Esophagus squamous epithelium (tissue), 5 donors: ENCODE data around the gene FAM120AOS. TPM values are rescaled to one million over a fixed set of nuclear protein-coding genes. Genes with fewer than 3 reads are reported as not detected.

Experiments
- DNase-seq: peaks from one replicate; lab custom pipeline; 2025; lab: John Stamatoyannopoulos, UW
- H3K27ac ChIP-seq, 4 donors: fragments of 200-600 bp; sonication (generic); one replicate each; pipeline ENCODE4 v1.5.1; 2016 to 2019; ENCODE audit warnings: mild to moderate bottlenecking in 1 of 4
- H3K27me3 ChIP-seq, 4 donors: fragments of 200-600 bp; sonication (generic); 1 replicate in 3 of 4; 2 replicates in 1 of 4; pipeline versions ENCODE4 v1.5.1 to v1.6.0; 2017 to 2021; ENCODE audit warnings: antibody characterized with exemption in 1 of 4
- H3K36me3 ChIP-seq, 3 donors: fragments of 200-600 bp; sonication (generic); one replicate each; pipeline ENCODE4 v1.5.1; 2016 to 2019
- H3K4me1 ChIP-seq, 3 donors: fragments of 200-600 bp; sonication (generic); one replicate each; pipeline ENCODE4 v1.5.1; 2017 to 2019
- H3K4me3 ChIP-seq, 4 donors: fragments of 200-600 bp; sonication (generic); 1 replicate in 3 of 4; 2 replicates in 1 of 4; pipeline ENCODE4 v1.5.1; 2016 to 2019; ENCODE audit warnings: mild to moderate bottlenecking in 2 of 4, moderate library complexity in 1 of 4
- H3K9me3 ChIP-seq, 3 donors: fragments of 200-600 bp; sonication (generic); one replicate each; pipeline ENCODE4 v1.5.1; 2016 to 2019
- CTCF ChIP-seq, 6 experiments: fragments of 450-650 bp in 4 of 6; fragments of 200-600 bp in 2 of 6; sonication (generic) in 2 of 6; IDR thresholded peaks; one replicate each; pipeline ENCODE4 v1.5.1; 2016 to 2019; ENCODE audit warnings: antibody characterized with exemption in 6 of 6, mild to moderate bottlenecking in 4 of 6, moderate library complexity in 4 of 6
- POLR2A ChIP-seq, 4 donors: fragments of 450-650 bp; IDR thresholded peaks; one replicate each; pipeline ENCODE4 v1.6.1; 2017; ENCODE audit warnings: antibody characterized with exemption in 4 of 4, mild to moderate bottlenecking in 4 of 4, moderate library complexity in 3 of 4
- WGBS, 2 donors: methylation state at CpG; one replicate each; pipeline ENCODE4 v1.1.5; 2018; 5-methylcytosine and 5-hydroxymethylcytosine counted together
- intact Hi-C: fragments of 100-400 bp; cut with DNase I; formaldehyde crosslinking; loops from one replicate; pipeline ENCODE4 v1.15.0; 2022
- total RNA-seq, 4 donors: library from RNA; depleted of rRNA; stranded (reverse); fragments of >200 nt; gene quantifications; one replicate each; pipeline ENCODE4 v1.1.0, GENCODE V29; 2016
- donor health status: DM: yes; HTN: yes; CAD: no.

FAM120AOS gene
- total RNA-seq, 4 donors from 2014 or later: 18.0 to 33.6 (median 24.4) TPM

GRCh38 chr9:93417538-93417937 is 35.8 kb downstream of the FAM120AOS start:
- intact Hi-C loops: no loop called here
- WGBS, 2 donors: 95 to 100% methylated on average over 1 of the region's 1 CpG

DNA sequence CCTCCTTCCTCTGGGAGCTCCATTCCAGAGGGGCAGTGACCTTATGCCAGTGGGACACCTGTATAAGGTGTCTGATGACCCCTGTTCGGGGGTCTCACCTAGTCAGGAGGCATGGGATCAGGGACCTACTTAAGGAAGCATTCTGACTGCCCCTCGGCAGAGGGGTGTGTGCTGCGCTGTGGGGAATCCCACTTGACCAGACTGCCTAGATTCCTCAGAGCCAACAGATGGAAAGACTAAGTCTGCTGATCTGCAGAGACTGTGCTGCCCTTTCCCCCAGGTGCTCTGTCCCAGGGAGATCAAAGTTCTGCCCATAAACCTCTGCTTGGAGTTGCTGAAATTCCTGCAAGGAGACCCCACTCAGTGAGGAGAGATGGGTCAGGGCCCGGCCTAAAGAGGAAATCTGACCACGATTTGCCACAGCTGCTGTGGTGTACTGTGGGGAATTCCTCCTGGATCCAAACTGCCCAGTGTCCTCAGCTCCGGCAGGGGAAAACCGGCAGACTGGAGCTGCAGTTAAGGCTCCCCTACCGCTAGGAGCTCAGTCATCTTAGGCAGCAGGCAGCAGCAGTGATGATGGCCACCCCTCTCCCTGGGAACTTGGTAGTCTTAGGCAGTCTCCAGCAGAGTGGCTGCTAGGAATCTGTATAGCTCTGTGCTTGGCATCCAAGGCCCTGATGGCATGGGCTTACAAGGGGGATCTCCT is 36.7 kb downstream of the FAM120AOS start:
- DNase-seq: no peak
- no peaks in the 10 kb centered on the region for H3K36me3 ChIP-seq
- TF ChIP-seq CTCF (IDR thresholded peaks at IDR 0.05): no peak
- TF ChIP-seq POLR2A (IDR thresholded peaks at IDR 0.05): no peak
- no peak overlapping the region for H3K27ac ChIP-seq
- H3K4me3 ChIP-seq: no peak overlapping the region
- WGBS, 2 donors: 100% methylated on average over 1 of the region's 8 CpGs; no CpG with 5 or more reads in 1 of the 2 donors
- intact Hi-C loops: no loop called here
- peaks cover 0 to 29% (median 22%) of the 10 kb centered on the region in 3 donors for H3K9me3 ChIP-seq
- H3K27me3 ChIP-seq: peaks cover 0 to 10% (median 0%) of the 10 kb centered on the region in 4 donors
- no peaks in the 10 kb centered on the region for H3K4me1 ChIP-seq

More at GRCh38 chr9:93417538-93417937, 35.8 kb downstream of the FAM120AOS start:
- Histone ChIP-seq H3K27me3 (peaks cover 0 to 10% (median 0%) of the 10 kb centered on the region in 4 donors), H3K4me1 (no peaks in the 10 kb centered on the region), H3K36me3 (no peaks in the 10 kb centered on the region), H3K4me3 (no peak overlapping the region), H3K27ac (no peak overlapping the region), H3K9me3 (peaks cover 0 to 29% (median 22%) of the 10 kb centered on the region in 3 donors)
- no peak for DNase-seq
- TF ChIP-seq POLR2A (IDR thresholded peaks at IDR 0.05) (no peak), CTCF (IDR thresholded peaks at IDR 0.05) (no peak)

DNA sequence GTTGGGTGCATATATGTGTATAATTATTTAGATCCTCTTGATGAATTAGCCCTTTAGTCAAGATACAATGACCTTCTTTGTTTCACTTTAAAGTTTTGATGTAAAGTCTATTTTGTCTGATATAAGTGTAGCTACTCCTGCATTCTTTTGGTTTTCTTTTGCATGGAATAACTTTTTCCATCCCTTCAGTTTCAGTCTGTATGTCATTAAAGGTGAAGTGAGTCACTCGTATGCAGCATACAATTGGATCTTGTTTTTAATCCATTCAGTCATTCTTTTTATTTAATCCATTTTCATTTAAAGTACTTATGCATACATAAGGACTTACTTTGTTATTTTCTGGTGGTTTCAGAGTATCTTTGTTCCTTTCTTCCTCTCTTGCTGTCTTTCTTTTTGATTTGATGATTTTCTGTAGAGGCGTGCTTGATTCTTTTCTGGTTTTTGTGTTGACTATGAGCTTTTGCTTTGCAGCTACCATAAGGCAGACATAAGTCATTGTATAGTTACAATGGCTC is 38.1 kb downstream of the FAM120AOS start:
- H3K4me1 ChIP-seq: no peaks in the 10 kb centered on the region
- H3K36me3 ChIP-seq: no peaks in the 10 kb centered on the region
- peaks cover 0 to 29% (median 22%) of the 10 kb centered on the region in 3 donors for H3K9me3 ChIP-seq
- intact Hi-C loops: no loop called here
- peaks cover 0 to 10% (median 0%) of the 10 kb centered on the region in 4 donors for H3K27me3 ChIP-seq
- DNase-seq: no peak
- 52 to 53% methylated on average over 2 of the region's 2 CpGs for WGBS, 2 donors
- no peak overlapping the region for H3K4me3 ChIP-seq
- TF ChIP-seq POLR2A (IDR thresholded peaks at IDR 0.05): no peak
- H3K27ac ChIP-seq: no peak overlapping the region

DNA sequence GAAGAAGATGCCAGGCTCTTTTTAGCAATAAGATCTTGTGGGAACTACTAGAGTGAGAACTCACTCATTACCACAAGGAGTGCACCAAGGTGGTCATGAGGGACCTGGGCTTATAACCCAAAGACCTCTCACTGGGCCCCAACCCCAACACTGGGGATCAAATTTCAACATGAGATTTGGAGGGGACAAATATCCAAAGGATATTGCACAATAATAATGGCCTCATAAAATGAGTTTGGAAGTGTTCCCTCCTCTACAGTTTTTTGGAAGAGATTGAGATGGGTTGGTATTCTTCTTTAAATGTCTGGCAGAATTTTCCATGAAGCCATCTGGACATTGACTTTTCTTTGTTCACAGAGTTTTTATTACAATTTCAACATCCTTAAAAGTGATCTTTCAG is 39.9 kb downstream of the FAM120AOS start:
- no peak overlapping the region for H3K27ac ChIP-seq
- H3K27me3 ChIP-seq: peaks cover 0 to 16% (median 0%) of the 10 kb centered on the region in 4 donors
- intact Hi-C loops: no loop called here
- H3K36me3 ChIP-seq: no peaks in the 10 kb centered on the region
- H3K4me1 ChIP-seq: no peaks in the 10 kb centered on the region
- peaks cover 0 to 18% (median 16%) of the 10 kb centered on the region in 3 donors for H3K9me3 ChIP-seq
- no peak overlapping the region for H3K4me3 ChIP-seq
- TF ChIP-seq POLR2A (IDR thresholded peaks at IDR 0.05): no peak
- no peak for TF ChIP-seq CTCF (IDR thresholded peaks at IDR 0.05)
- no peak for DNase-seq

DNA sequence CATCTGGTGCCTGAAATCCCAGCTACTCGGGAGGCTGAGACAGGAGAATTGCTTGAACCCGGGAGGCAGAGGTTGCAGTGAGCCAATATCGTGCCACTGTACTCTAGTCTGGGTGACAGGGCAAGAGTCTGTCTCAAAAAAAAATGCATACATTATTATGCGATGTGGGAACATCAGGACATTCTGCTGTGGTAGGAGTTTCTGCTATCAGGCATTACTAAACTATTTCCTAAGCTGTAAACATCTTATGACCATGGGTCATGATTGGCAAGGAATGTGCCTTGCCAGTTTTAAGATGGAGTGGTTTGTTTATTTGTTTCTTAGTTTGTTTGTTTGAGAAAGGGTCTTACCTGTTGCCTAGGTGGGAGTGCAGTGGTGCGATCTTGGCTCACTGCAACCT is 47.0 kb downstream of the FAM120AOS start:
- H3K9me3 ChIP-seq: no peaks in the 10 kb centered on the region
- TF ChIP-seq CTCF (IDR thresholded peaks at IDR 0.05): no peak
- TF ChIP-seq POLR2A (IDR thresholded peaks at IDR 0.05): no peak
- intact Hi-C loops: no loop called here
- 91 to 96% methylated on average over 5 of the region's 5 CpGs for WGBS, 2 donors
- H3K4me3 ChIP-seq: no peak overlapping the region
- H3K4me1 ChIP-seq: no peaks in the 10 kb centered on the region
- peaks cover 0 to 20% (median 0%) of the 10 kb centered on the region in 4 donors for H3K27me3 ChIP-seq
- no peak for DNase-seq
- no peaks in the 10 kb centered on the region for H3K36me3 ChIP-seq
- no peak overlapping the region for H3K27ac ChIP-seq
